ENCODE data around the gene VGLL4. TPM values are rescaled to one million over a fixed set of nuclear protein-coding genes. Genes with fewer than 3 reads are reported as not detected.

The VGLL4 gene
- total RNA-seq, 4 donors from 2014 or later = 53.4 to 128 (median 58.2) TPM

- Histone ChIP-seq H3K27ac (peak overlapping the region; percentile 16 to 97 (median 66)), H3K9me3 (no peaks in the 10 kb centered on the region), H3K36me3 (no peaks in the 10 kb centered on the region), H3K4me1 (peaks cover 20 to 100% (median 78%) of the 10 kb centered on the region in 3 donors), H3K4me3 (no peak overlapping the region), H3K27me3 (no peaks in the 10 kb centered on the region)
- WGBS, 2 donors (ENCODE audit: low coverage in 1 of 2) = 5 to 16% methylated on average over 7 of the region's 7 CpGs
- TF ChIP-seq, protein P1, sequence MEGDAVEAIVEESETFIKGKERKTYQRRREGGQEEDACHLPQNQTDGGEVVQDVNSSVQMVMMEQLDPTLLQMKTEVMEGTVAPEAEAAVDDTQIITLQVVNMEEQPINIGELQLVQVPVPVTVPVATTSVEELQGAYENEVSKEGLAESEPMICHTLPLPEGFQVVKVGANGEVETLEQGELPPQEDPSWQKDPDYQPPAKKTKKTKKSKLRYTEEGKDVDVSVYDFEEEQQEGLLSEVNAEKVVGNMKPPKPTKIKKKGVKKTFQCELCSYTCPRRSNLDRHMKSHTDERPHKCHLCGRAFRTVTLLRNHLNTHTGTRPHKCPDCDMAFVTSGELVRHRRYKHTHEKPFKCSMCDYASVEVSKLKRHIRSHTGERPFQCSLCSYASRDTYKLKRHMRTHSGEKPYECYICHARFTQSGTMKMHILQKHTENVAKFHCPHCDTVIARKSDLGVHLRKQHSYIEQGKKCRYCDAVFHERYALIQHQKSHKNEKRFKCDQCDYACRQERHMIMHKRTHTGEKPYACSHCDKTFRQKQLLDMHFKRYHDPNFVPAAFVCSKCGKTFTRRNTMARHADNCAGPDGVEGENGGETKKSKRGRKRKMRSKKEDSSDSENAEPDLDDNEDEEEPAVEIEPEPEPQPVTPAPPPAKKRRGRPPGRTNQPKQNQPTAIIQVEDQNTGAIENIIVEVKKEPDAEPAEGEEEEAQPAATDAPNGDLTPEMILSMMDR (IDR thresholded peaks at IDR 0.05) = no peak
- TF ChIP-seq POLR2A (IDR thresholded peaks at IDR 0.05) = no peak
- TF ChIP-seq EP300 (IDR thresholded peaks at IDR 0.05) = no peak
- TF ChIP-seq POLR2AphosphoS5 (IDR thresholded peaks at IDR 0.05) = no peak
- no peak for ATAC-seq
Measured at GRCh38 chr3:11635680-11636393, 7.9 kb downstream of the VGLL4 start.

GRCh38 chr3:11634974-11635612 is 8.6 kb downstream of the VGLL4 start:
- no peaks in the 10 kb centered on the region for H3K27me3 ChIP-seq
- H3K9me3 ChIP-seq = no peaks in the 10 kb centered on the region
- TF ChIP-seq, protein P1 (IDR thresholded peaks at IDR 0.05) = no peak
- TF ChIP-seq POLR2A (IDR thresholded peaks at IDR 0.05) (no peak), POLR2AphosphoS5 (IDR thresholded peaks at IDR 0.05) (no peak)
- H3K36me3 ChIP-seq = no peaks in the 10 kb centered on the region
- no peak overlapping the region for H3K4me3 ChIP-seq
- WGBS, 2 donors (ENCODE audit: low coverage in 1 of 2) = 23 to 63% methylated on average over 4 of the region's 4 CpGs
- ATAC-seq = no peak
- peak overlapping the region; percentile 30 to 97 (median 66) for H3K27ac ChIP-seq
- H3K4me1 ChIP-seq = peaks cover 20 to 98% (median 74%) of the 10 kb centered on the region in 3 donors

DNA sequence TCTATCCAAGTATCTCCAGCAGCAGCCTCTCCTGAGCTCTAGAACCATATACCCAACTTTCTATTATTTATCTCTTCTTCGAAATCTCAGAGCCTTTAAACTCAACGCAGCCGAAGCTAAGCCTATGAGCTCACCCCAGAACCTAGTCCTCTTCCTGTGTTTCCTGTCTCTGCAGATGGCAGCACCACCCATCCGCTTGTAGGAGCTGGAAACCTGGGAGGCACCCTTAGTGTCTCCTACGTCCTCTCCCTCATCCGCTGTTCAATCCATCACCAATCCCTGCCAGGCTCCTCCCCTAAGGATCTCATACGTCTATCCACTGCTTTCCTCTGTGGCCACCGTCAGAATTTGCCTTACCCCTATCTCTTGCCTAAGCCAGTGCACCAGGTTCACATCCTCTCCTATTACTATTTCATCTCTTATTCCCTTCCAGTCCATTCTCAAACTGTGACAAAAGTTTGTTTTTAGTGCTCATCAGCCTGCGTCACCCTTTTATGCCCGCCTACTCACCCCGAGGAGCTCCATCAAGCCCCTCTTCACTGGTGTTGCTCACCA is 9.6 kb downstream of the VGLL4 start:
- WGBS, 2 donors (ENCODE audit: low coverage in 1 of 2) = 59 to 81% methylated on average over 6 to 11 of the region's 11 CpGs
- TF ChIP-seq POLR2AphosphoS5 (IDR thresholded peaks at IDR 0.05) (no peak), EP300 (IDR thresholded peaks at IDR 0.05) (no peak), POLR2A (IDR thresholded peaks at IDR 0.05) (no peak)
- TF ChIP-seq, protein P1 (IDR thresholded peaks at IDR 0.05) = no peak
- Histone ChIP-seq H3K4me1 (peaks cover 23 to 98% (median 68%) of the 10 kb centered on the region in 3 donors), H3K27me3 (no peaks in the 10 kb centered on the region), H3K27ac (peak overlapping the region in 3 of 4 donors; percentile 53 to 97 (median 89)), H3K36me3 (no peaks in the 10 kb centered on the region), H3K4me3 (no peak overlapping the region), H3K9me3 (no peaks in the 10 kb centered on the region)
- ATAC-seq = peak; percentile 57

DNA sequence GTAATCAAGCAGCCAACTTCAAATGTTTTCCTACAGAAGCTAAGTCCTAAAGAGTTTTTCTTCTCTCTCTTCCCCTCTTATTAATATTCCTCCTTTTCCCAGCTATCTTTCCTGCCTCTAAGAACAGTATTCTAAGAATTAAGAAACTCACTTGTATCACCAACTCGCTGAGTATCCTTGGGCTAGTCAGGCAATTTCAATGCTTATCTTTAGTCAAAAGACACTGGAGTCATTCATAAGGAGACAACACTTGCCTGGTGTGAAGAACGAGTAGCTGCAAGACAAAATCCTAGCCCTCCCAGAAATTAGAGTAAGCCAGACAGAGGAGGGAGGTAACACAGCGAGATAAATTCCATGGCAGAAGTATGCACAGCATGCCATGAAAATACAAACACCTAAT is 10.7 kb downstream of the VGLL4 start:
- TF ChIP-seq POLR2AphosphoS5 (IDR thresholded peaks at IDR 0.05) (no peak), POLR2A (IDR thresholded peaks at IDR 0.05) (no peak), EP300 (IDR thresholded peaks at IDR 0.05) (no peak)
- TF ChIP-seq, protein P1 (IDR thresholded peaks at IDR 0.05) = no peak
- ATAC-seq = no peak
- Histone ChIP-seq H3K4me1 (peaks cover 20 to 95% (median 56%) of the 10 kb centered on the region in 3 donors), H3K36me3 (no peaks in the 10 kb centered on the region), H3K4me3 (no peak overlapping the region), H3K27ac (peak overlapping the region in 3 of 4 donors; percentile 49 to 97 (median 89)), H3K9me3 (no peaks in the 10 kb centered on the region), H3K27me3 (no peaks in the 10 kb centered on the region)
- 77 to 80% methylated on average over 2 to 3 of the region's 3 CpGs for WGBS, 2 donors (ENCODE audit: low coverage in 1 of 2)

Data from gastroesophageal sphincter (tissue), 4 donors.